Measurements from ENCODE around the gene IPCEF1. TPM values are rescaled to one million over a fixed set of nuclear protein-coding genes. Genes with fewer than 3 reads are reported as not detected.

The IPCEF1 gene
- total RNA-seq, 1 experiment from 2014 or later: 0.48 TPM

DNA sequence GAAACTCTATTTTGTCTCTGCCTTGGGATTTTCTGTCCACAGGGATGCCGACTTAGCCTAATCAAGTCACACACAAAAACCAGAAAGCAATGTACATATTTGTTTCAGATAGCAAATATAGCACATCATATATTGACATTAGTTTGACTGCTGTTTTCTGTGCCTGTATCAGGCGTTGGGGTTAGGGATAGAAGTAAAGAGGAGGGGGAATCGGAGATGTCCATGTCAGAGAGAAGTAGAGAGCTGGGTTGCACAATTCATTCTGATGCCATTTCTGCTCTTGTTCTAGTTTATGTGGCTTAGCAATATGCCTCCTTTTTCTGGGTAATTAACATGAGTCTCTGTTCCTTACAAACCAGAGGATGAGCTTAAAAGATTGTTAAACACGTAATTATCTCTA is 14.7 kb upstream of the IPCEF1 start:
- Histone ChIP-seq H4K5ac (ENCODE audit: insufficient read length, low read depth, low read length) (no peak overlapping the region), H3K9ac (ENCODE audit: extremely low read depth, insufficient read length, low read length) (no peak overlapping the region)

More for the DNA sequence above, 14.7 kb upstream of the IPCEF1 start:
- Histone ChIP-seq H2AK5ac (ENCODE audit: insufficient read length, low read length) (no peak overlapping the region), H3K4me2 (ENCODE audit: insufficient read depth, insufficient read length, low read length) (no peak overlapping the region), H3T11ph (ENCODE audit: low read length) (no peak overlapping the region), H2BK12ac (ENCODE audit: insufficient read length, low read depth, low read length) (no peak overlapping the region), H3K79me1 (ENCODE audit: insufficient read depth, low read depth, low read length, poor library complexity, severe bottlenecking) (no peaks in the 10 kb centered on the region), H2BK120ac (ENCODE audit: low read depth, low read length, poor library complexity, severe bottlenecking) (no peak overlapping the region), H3K56ac (ENCODE audit: insufficient read length, low read depth, low read length) (no peak overlapping the region), H2BK5ac (ENCODE audit: insufficient read length, low read length) (no peak overlapping the region), H4K91ac (ENCODE audit: insufficient read length, low read depth, low read length) (no peak overlapping the region), H3K79me2 (ENCODE audit: insufficient read depth, low read length) (no peaks in the 10 kb centered on the region), H3K23me2 (ENCODE audit: insufficient read length, low read depth, low read length, poor library complexity, severe bottlenecking) (no peaks in the 10 kb centered on the region), H2AFZ (ENCODE audit: low read length) (no peak overlapping the region), H2BK15ac (ENCODE audit: low read depth, low read length) (no peak overlapping the region), H3K27me3 (ENCODE audit: insufficient read depth, low read length) (no peaks in the 10 kb centered on the region), H3K18ac (ENCODE audit: insufficient read length, low read depth, low read length) (no peak overlapping the region), H4K8ac (replicated peaks; ENCODE audit: insufficient read length, low read depth, low read length) (no peak overlapping the region), H3K14ac (ENCODE audit: insufficient read depth, low read length) (no peak overlapping the region), H2BK20ac (ENCODE audit: low read depth, low read length, poor library complexity, severe bottlenecking) (no peak overlapping the region), H3K4me1 (ENCODE audit: insufficient read depth, low read length) (no peaks in the 10 kb centered on the region), H3K27ac (ENCODE audit: insufficient read length, low read depth, low read length) (no peak overlapping the region), H3K4ac (ENCODE audit: low read depth, low read length) (no peak overlapping the region), H3K23ac (ENCODE audit: insufficient read length, low read depth, low read length) (no peak overlapping the region), H3K9me3 (ENCODE audit: control insufficient read depth, low read depth, low read length) (no peaks in the 10 kb centered on the region), H4K20me1 (ENCODE audit: control insufficient read depth, insufficient read depth, insufficient read length) (no peaks in the 10 kb centered on the region)
- peaks cover 0 to 4% of the 10 kb centered on the region in 2 experiments; a peak in 2 of 5 replicates for H3K9me3 Mint-ChIP-seq
- TF ChIP-seq, protein P1, sequence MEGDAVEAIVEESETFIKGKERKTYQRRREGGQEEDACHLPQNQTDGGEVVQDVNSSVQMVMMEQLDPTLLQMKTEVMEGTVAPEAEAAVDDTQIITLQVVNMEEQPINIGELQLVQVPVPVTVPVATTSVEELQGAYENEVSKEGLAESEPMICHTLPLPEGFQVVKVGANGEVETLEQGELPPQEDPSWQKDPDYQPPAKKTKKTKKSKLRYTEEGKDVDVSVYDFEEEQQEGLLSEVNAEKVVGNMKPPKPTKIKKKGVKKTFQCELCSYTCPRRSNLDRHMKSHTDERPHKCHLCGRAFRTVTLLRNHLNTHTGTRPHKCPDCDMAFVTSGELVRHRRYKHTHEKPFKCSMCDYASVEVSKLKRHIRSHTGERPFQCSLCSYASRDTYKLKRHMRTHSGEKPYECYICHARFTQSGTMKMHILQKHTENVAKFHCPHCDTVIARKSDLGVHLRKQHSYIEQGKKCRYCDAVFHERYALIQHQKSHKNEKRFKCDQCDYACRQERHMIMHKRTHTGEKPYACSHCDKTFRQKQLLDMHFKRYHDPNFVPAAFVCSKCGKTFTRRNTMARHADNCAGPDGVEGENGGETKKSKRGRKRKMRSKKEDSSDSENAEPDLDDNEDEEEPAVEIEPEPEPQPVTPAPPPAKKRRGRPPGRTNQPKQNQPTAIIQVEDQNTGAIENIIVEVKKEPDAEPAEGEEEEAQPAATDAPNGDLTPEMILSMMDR (conservative IDR thresholded peaks at IDR 0.05): no peak
- no CpG with 5 or more reads among the region's 4 CpGs for WGBS (ENCODE audit: extremely low coverage, insufficient read length, low lambda C conversion rate)
- no peaks in the 10 kb centered on the region; a peak in 1 of 4 replicates for H3K4me1 Mint-ChIP-seq
- DNase-seq: no peak
- H3K27me3 Mint-ChIP-seq (ENCODE audit: low read depth): no peaks in the 10 kb centered on the region
- no peaks in the 10 kb centered on the region for H3K36me3 Mint-ChIP-seq (ENCODE audit: insufficient read depth in 1 of 3, low read depth in 3 of 3)
- H3K4me3 Mint-ChIP-seq: no peak overlapping the region
- H3K27ac Mint-ChIP-seq: no peak overlapping the region

Measured in H9 (cell line).